HG02623 (cell line): ENCODE data around the gene USP19.
A peak's percentile ranks its signal among the peaks of the same experiment; 100 is the strongest.

Experiments used
- ATAC-seq: cut with Tn5 transposase; IDR thresholded peaks from one replicate; pipeline ENCODE4 v1.9.1; 2021; ENCODE audit warnings: moderate library complexity; ENCODE audit not compliant: unreplicated experiment

USP19 gene

GRCh38 chr3:49104427-49105291 lies 16.0 kb downstream of the USP19 start, which contains the start of gene QARS1:
TSS of gene QARS1 (minus strand) at chr3:49104757. CDS start at chr3:49104733, 24 bp downstream.
- ATAC-seq = peak; percentile 95

GRCh38 chr3:49104052-49104426 lies 16.6 kb downstream of the USP19 start:
- no peak for ATAC-seq

GRCh38 chr3:49100046-49100615 lies 20.5 kb downstream of the USP19 start:
- ATAC-seq = no peak

- ATAC-seq = no peak
Observed at GRCh38 chr3:49098910-49099630, 21.6 kb downstream of the USP19 start.

GRCh38 chr3:49098429-49098828 lies 22.2 kb downstream of the USP19 start:
- no peak for ATAC-seq

- peak; percentile 65 for ATAC-seq
Observed at GRCh38 chr3:49093853-49094767, 26.5 kb downstream of the USP19 start, which contains the start of gene QRICH1. TSS of gene QRICH1 (minus strand) at chr3:49094071. CDS start at chr3:49077017, 17,054 bp downstream.

- peak; percentile 33 for ATAC-seq
Observed at GRCh38 chr3:49092938-49093852, 27.4 kb downstream of the USP19 start.

GRCh38 chr3:49081429-49081828 lies 39.2 kb downstream of the USP19 start:
- ATAC-seq = no peak

- no peak for ATAC-seq
Observed at GRCh38 chr3:49079270-49079669, 41.4 kb downstream of the USP19 start.

GRCh38 chr3:49076646-49077045 lies 44.0 kb downstream of the USP19 start:
- no peak for ATAC-seq

- ATAC-seq = no peak
Observed at GRCh38 chr3:49076116-49076515, 44.5 kb downstream of the USP19 start.
